Measurements from ENCODE around the gene ANXA6.

ANXA6 gene

GRCh38 chr5:151079838-151080612 is 77.6 kb downstream of the ANXA6 start:
- no peak for DNase-seq

GRCh38 chr5:151078490-151079262 is 78.9 kb downstream of the ANXA6 start:
- peak; percentile 79 for DNase-seq

GRCh38 chr5:151077967-151078366 is 79.6 kb downstream of the ANXA6 start:
- no peak for DNase-seq

- no peak for DNase-seq
These were observed 80.2 kb downstream of the ANXA6 start for GRCh38 chr5:151077419-151077818.

- no peak for DNase-seq
These were observed 81.0 kb downstream of the ANXA6 start for GRCh38 chr5:151076616-151077015.

GRCh38 chr5:151075698-151076331 is 81.8 kb downstream of the ANXA6 start:
- DNase-seq, result no peak

GRCh38 chr5:151074557-151074956 is 83.0 kb downstream of the ANXA6 start:
- no peak for DNase-seq

GRCh38 chr5:151073280-151073679 is 84.3 kb downstream of the ANXA6 start:
- DNase-seq, result no peak

GRCh38 chr5:151072630-151073025 is 85.0 kb downstream of the ANXA6 start:
- DNase-seq, result no peak

- no peak for DNase-seq
These were observed 85.5 kb downstream of the ANXA6 start for GRCh38 chr5:151071848-151072629.

GRCh38 chr5:151071021-151071420 is 86.6 kb downstream of the ANXA6 start:
- DNase-seq, result no peak

GRCh38 chr5:151070449-151070848 is 87.1 kb downstream of the ANXA6 start:
- no peak for DNase-seq

GRCh38 chr5:151068433-151069197 is 89.0 kb downstream of the ANXA6 start:
- DNase-seq, result no peak

GRCh38 chr5:151067632-151068432 is 89.7 kb downstream of the ANXA6 start:
- DNase-seq, result no peak

- no peak for DNase-seq
These were observed 90.7 kb downstream of the ANXA6 start for GRCh38 chr5:151066920-151067319.

GRCh38 chr5:151065609-151066008 is 92.0 kb downstream of the ANXA6 start:
- DNase-seq, result no peak

GRCh38 chr5:151064916-151065499 is 92.6 kb downstream of the ANXA6 start:
- DNase-seq, result no peak

- DNase-seq, result no peak
These were observed 94.2 kb downstream of the ANXA6 start for GRCh38 chr5:151063142-151063989.

GRCh38 chr5:151062405-151063141 is 95.0 kb downstream of the ANXA6 start:
- no peak for DNase-seq

Data from CD4-positive, alpha-beta T cell treated with Interleukin-6 for 4 hours (primary cell).